CD4-positive, alpha-beta T cell treated with Interferon alpha-2 for 1 hour (primary cell): ENCODE measurements around the gene SHISAL2A.

Source experiments
- DNase-seq, 2 donors: peaks; one replicate each; pipeline ENCODE4 v3.0.0-alpha.2; 2020 to 2022

The SHISAL2A gene

DNA sequence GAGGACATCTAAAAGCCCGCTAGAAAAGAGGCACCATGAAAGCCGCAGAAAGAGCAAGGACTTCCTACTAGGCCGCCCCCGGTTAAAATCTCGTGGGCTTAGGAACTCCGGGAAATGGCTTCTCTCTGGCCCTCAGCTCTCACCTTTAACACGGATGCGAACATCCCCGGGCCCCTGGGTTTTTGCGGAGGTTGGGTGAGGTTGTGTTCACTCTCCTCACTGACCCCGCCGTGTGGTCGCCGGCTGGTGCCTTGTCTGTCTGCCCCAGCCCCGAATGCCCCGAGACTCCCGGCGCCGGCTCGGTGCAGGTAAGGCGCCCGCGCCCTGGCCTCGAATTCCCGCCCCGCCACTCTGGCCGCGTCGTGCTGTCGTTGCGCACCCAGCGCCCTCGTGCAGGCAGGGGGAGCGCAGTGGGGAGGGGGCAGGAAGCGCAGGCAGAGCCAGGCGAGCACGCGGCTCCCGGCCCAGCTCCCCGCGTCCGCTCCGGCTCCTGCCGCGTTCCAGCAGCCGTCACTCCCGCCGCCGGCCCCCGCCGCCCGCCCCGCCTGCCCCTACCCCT lies at the start of gene SHISAL2A:
Gene SHISAL2A, plus strand, starts transcription at position 437 of the 559 bp plus-strand sequence. CDS start 326 bp downstream, outside the sequence.
- peak; percentile 52 to 71 for DNase-seq

DNA sequence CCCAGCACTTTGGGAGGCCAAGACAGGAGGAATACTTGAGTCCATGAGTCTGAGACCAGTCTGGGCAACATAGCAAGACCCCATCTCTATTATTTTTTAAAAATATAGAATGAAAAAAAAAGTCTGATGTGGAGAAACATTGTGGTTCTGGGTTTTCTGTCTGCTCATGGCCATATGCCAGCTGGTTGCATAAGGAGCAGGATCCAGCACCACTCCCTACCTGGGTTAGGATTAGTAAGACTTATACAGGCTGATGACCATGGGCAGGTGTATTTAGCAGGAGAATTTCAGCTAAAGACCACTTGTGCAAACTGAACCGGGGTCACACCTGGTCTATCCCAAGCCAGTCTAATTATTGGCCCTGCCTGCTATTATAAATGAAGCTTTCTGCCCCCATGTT lies 47.5 kb upstream of the SHISAL2A start:
- no peak for DNase-seq

DNA sequence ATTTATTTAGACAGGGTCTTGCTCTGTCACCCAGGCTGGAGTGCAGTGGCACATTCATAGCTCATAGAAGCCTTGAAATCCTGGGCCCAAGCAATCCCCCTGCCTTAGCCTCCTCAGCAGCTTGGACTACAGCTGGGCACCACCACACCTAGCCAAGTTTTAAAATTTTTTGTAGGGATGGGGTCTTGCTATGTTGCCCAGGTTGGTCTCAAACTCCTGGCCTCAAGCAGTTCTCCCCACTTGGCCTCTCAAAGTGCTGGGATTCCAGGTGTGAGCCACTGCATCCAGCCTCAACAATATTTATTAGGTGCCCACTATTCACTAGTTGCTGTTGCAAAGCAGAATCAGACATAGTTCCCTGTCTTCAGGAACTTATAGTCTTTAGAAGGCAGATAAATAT lies 44.9 kb upstream of the SHISAL2A start:
- no peak for DNase-seq

DNA sequence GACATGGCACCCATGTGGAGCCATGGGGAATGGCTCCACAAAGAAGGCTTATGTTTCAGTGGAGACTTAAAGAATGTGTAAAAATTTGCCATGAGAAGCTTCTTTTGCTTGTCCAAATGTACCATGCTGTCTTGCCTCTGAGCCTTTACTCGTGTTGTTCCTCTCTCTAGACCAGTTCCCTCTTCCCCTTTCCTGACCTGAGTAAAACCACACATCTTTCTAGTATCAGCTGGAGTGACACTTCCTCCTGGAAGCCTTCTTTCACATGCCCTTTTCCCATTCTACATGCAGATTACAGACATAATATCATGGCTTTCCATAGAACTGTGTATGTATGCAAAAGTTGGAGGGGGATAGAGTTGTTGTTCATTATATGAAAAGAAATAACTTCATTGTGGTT lies 44.4 kb upstream of the SHISAL2A start:
- no peak for DNase-seq

DNA sequence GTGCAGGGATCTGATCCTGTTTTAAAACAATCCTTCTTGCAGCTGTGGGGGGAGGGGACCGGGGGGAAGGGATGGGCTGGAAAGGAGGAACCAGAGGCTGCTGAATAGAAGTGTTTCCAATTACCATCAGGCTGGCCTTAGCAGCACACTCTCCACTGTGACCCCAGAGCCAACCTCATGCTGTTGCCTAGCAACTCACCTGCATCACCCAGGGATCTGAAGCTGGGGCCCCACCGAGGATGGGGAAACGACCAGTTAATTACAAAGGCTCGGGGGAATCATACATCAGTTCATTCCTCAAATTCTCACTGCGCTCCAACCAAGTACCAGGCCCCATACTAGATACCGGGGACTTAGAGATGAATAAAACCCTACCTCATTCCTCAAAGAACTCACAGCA lies 42.7 kb upstream of the SHISAL2A start:
- DNase-seq, result no peak

DNA sequence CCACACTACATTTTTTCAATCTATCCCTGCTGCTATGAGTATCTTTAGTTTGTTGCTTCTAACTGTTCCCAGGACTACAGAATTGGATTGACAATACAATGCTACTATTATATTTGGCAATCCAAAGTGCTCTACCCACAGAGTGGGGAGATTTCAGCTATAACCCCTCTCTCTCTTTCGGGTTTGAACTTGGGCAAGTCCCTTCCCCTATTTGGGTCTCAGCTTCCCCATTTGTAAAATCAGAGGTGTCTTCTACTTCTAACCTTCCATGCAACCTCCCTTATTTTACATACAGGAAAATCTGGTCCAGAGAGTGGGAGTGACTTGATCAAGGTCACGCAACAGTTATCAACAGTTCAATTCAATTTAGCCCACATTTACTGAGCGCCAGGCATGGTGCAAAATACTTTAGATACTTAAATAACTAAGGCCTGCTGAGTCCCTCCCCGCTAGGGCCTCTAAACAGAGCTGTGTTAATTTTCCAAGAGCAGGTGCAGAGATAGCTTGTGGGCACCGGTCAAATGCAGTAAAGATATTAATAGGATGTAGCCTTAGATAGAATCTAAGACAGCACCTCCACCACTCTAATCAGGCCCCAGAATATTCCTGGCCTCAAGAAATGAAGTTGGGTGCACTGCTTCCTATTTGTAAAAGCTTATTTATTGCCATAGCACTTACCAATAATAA lies 40.2 kb upstream of the SHISAL2A start:
- no peak for DNase-seq

DNA sequence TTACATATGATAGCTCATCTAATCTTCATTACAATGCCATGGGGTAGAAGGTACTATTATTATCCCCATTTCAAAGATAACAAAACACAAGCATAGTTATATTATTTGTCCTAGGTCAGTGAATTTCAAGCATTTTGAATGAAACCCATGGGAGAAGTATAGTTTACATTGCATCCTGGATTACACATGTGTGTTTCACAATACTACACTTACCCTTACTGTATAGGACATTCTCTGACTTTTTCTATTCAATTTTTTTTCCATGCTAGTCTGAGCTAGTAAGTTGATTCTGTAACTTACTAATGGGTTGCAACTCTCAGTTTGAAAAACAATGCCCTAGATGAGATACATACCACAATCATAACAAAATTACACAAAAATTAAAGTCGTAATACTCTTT lies 39.5 kb upstream of the SHISAL2A start:
- DNase-seq, result no peak

DNA sequence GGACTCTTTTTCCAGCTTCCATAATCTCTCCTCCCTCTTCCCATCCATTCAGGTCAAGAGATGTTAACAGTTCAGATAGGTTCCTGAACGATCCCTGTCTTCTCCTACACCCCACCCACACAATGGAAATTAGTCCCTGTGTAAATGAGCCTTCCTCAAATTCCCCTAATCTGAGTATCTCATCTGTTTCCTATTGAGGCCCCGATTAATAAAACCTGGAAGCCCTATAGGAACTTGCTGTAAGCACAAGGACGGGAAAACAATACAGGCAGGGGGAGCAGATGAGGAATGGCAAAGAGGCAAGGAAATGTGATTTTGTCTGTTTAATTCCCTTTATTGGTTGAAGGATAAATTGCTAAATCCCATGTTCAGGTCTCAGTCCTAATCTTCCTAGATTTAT lies 37.9 kb upstream of the SHISAL2A start:
- DNase-seq, result no peak

DNA sequence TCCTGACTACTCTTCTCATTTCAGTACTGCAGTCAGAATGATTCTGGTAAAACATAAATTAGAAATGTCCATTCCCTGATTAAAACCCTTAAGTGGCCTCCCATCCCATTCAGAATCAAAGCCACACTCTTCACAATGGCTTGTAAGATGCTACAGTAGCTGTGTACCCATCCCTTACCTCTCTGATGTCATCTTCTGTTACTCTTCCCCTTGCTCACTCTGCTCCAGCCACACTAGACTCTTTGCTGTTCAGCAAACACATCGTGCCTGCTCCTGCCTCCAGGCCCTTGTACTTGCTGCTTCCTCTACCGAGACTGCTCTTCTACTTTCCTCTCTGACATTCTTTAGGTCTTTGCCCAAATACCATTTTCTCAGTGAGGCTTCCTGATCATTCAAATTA lies 35.1 kb upstream of the SHISAL2A start:
- no peak for DNase-seq

DNA sequence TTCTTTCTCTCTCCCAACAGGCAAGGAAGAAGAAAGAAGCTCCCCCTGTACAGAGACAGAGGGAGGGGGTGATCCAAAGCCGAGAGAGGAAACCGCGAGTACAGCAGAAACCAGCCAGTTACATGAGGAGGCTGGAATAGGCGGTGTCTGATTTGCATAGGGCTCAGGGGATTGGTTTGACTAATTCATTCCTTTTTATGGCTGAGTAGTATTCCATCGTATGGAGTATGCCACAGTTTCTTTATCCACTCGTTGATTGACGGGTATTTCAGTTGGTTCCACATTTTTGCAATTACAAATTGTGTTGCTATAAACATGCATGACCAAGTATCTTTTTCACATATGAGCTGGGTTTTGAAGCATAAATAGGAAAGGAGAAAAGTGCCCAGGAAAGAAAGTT lies 34.2 kb upstream of the SHISAL2A start:
- DNase-seq, result no peak

DNA sequence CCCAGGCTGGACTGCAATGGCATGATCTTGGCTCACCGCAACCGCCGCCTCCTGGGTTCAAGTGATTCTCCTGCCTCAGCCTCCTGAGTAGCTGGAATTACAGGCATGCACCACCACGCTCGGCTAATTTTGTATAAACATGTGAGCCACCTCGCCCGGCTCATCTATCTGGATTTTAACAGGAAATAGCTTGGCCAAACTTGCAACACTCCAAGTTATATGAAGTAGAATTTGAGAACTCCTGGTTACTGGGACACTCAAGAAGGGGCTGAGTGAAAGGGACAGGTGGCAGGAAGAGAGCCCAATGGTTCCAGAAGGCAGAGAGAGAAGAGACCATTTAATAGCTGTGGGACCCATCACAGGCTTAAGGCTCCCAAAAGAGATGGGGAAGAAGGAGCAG lies 33.7 kb upstream of the SHISAL2A start:
- no peak for DNase-seq

DNA sequence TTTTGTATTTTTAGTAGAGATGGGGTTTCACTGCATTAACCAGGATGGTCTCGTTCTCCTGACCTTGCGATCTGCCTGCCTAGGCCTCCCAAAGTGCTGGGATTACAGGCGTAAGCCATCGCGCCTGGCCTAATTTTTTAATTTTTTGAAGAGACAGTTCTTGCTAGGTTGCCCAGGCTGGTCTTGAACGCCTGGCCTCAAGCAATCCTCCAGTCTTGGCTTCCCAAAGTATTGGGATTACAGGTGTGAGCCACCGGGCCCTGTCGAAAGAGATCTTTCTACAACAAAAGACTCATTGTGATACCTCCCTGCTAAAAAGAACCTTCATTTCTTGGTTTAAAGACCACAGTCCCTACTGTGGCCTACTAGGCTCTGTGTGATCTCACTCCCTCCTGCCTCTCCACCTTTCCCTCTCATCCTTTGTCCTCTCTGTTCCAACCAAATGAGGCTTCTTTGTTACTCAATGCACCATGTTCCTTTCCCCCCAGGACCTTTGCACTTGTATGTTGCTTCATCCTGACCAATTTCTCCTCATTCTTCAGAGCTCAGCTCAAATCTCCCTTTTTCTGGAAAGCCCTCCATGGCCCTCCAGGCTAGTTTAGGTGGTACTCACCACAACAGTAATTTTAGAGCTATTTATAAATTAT lies 32.3 kb upstream of the SHISAL2A start:
- DNase-seq, result no peak

DNA sequence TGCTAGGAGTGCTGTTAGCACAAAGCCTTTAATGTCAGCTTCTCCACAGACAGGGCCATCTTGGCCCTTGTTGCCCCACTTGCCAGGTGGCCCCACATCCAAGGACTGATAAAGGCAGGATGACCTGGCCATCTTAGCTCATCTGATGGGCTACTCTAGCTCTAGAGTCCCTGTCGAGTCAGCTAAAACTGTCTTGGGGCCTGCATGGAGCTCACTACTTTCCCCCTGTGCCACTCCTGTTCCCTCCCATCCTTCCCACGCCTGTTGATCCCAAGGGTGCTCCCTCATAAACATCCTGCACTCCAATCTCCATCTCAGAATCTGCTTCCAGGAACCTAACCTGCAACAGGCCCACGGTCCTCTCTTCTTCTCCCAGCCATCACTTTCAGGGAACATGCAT lies 31.4 kb upstream of the SHISAL2A start:
- DNase-seq, result no peak

DNA sequence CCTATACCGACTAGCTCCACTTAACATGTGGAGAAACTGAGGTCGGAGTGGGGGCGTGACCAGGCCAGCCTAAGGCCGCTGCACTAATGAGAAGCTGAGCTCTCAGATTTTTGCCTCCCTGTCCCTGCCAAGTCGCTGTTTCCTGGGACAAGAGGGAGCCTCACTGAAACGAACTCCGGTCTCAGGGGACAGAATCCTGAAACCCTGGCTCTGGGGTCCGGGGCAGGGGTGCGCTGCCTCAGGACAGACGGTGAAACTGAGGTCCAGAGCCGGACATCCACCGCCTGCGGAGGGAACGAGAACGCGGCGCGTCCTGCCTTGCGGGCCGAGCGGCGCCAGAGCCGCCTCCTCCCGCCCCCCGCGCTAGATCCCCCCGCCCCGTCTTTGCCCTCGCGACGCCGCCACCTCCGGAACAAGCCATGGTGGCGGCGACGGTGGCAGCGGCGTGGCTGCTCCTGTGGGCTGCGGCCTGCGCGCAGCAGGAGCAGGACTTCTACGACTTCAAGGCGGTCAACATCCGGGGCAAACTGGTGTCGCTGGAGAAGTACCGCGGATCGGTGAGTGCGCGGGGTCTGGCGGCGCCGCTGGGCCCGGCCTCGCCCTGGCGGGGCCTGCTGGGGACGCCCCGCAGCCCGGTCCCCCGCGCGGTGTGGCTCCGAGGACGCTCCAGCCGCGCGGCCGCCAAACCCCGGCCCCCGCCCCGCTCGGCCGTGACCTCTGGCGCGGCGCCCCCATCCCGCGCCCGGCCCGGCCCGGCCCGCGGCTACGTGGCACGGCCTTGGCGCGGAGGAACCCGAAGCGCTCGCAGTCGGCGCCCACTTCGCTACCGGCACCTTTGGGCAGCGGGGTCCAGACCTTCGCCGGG lies 30.7 kb upstream of the SHISAL2A start, which contains the start of gene GPX7:
Gene GPX7, plus strand, starts transcription at position 381 of the 865 bp plus-strand sequence. Its CDS starts 39 bp downstream, at position 420.
- DNase-seq, result peak; percentile 46 to 70

DNA sequence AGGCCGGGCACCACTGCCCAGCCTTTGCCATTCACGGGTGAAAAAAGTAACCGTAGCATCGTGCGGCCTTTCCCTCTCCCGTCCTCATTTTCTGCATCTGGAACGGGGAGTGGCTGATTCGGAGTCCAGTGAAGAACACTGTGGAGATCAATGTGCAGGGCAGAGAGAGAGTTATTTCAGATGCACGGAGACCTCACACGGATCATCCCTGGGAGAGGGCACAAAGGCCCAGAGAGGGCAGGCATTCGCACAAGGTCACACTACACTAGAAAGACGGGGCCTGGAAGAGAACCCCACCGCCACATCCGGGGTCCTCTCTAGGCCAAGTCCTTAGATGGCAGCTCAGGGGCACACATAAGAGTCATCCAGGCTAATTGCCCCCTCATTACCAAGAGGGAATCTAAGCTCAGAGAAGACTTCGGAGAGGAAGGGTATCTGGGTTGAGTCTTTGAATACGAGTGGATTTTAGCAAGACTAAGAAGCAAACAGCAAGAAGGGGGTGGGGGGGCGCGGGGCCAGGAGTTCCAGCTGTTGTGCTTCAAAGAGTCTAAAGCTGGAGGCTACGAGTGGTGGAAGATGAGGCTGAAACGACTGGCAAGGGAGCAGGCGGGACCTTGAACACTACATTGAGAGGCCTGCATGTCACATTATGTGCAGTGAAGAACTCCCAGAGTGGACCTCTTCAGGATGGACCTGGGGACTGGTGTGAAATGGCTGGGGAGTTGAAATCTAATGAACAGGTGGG lies 29.9 kb upstream of the SHISAL2A start:
- peak in 1 of 2 donors; percentile 22 for DNase-seq

DNA sequence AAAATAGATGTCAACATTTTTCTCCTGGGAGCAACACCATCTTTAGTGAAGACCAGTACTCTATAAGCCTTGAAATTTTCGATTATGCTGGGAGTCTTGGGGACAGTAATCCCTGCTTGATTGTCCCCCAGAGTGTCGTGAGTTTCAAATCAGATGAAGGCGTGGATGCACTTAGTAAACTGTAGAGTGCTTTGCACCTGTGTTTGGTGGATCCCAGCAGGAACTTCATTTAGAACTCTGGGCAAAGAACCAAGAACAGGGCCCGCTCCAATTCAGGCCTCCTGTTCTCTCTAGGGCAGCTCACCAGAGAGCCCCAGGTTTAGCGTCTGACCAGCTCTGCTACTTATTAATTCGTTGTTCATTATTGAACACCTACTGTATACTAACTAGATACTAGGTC lies 29.3 kb upstream of the SHISAL2A start:
- DNase-seq, result no peak

DNA sequence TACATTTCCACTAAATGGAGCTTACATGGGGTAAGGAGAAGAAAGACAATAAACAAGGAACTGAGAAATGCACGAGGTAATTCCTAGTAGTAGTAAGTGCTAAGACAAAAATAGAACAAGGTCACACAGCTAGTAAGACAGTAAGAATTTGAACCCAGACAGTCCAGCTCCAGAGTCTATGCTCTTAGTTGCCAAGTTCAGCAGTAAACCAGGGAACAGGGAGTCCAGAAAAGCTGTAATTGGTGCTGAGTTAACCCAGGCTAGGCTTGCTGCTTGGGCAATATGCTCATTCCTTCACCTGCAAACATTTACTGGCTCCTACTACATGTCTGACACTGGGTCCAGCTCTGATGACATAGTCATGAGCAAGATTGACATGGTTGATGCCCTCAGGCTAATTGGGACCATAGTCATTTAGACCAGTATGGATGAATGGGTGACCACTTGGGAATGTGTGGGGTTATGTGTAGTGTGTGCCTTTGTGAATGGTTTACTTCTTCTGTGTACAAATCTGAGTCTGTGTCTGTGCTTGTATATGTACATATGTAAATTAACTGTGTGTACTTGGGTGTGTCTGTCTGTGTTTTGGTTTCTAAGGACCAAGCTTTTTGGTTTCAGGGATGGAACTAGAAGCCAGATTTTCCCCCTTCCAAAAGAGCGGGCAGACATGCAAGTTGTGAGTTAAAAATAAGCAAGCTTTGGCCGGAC lies 28.8 kb upstream of the SHISAL2A start:
- DNase-seq, result no peak

DNA sequence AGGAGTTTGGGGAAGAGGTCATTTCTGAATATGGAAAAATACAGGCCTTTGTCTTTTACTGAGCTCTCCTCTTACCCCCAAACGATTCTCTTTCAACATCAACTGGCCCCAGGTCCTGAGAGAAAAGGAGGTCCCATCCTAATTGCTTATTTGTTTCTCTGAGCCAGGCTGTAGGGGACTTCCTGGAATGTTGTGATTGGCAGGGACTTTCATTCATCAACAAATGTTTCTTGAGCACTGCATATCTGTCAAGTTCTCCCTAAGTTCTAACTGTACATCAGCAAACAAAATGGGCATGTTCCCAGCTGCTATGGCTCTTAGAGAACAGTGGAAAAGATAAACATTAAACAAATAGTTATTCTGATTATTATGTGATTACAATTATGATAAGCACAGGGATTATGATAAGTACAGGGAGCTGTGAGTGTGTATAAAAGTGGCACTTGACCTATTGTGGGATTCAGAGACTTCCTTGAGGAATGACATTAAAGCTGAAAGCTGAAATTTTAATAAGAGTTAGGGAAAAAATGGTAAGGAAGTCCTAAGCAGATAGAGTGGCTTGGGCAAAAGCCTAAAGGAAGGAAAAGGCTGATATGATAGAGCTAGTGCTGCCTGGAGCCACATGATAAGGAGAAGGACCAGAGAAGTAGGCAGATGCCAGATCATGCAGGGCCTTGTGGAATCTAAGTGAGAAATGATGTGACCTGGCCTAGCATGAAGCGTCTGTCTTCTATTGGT lies 19.2 kb upstream of the SHISAL2A start:
- DNase-seq, result no peak

DNA sequence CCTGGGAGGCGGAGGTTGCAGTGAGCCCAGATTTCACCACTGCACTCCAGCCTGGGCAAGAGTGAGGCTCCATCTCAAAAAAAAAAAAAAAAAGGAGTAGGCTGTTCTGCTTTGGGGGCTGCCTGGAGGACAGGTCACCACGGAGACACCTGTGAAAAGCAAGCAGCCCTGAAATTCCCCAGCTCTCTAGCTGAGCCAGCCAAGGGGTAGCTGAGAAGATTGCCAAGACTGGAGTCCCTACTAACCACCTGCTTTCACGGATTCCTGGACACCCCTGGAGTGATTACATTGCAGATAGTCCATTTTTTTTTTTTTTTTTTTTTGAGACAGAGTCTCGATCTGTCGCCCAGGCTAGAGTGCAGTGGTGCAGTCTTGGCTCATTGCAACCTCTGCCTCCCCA lies 18.3 kb upstream of the SHISAL2A start:
- no peak for DNase-seq

DNA sequence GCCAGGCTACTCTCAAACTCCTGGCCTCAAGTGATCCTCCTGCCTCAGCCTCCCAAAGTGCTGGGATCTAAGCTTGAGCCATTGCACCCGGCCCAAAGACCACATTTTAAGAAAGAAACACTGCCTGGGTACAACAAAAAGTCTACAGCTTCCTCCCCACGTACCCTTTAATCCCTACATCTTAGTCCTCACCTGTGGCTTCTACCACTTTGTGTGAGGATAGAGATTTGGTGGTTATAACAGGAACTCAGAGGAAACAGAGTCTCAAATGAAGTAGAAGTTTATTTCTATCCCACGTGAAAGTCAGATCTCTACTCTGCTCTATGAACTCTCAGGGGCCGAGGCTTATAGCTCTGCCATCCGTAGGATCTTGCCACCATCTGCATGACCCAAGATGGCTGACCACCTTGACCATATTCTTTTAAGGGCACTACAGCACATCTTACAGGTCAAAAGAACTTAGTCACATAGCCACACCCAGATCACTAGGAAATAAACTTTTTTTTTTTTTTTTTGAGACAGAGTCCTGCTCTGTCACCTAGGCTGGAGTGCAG lies 17.4 kb upstream of the SHISAL2A start:
- no peak for DNase-seq

DNA sequence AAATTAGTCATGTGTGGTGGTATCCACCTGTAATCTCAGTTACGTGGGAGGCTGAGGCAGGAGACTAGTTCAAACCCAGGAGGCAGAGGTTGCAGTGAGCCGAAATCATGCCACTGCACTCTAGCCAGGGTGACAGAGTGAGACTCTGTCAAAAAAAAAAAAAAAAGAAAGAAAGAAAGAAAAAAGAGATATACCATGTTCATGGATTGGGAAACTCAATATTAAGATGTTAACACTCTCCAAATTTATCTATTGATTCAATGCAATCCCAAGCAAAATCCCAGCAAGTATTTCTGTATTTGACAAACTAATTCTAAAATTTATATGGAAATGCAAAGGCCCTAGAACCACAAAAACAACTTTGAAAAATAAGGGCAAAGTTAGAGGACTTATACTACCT lies 11.0 kb upstream of the SHISAL2A start:
- no peak for DNase-seq
